NCI-H82 (cell line): ENCODE measurements around the gene KIFAP3.
"Not testable (repeated sequence)": the region's sequence is repeated elsewhere in the genome, so short reads cannot be mapped to it uniquely, and the experiment has no call there.

ENCODE experiments used
- DNase-seq: peaks from one replicate; lab custom pipeline; 2025; lab: John Stamatoyannopoulos, UW

KIFAP3 gene

GRCh38 chr1:170074250-170075157, at the start of gene KIFAP3:
Gene KIFAP3 (minus strand): TSS chr1:170074695. CDS start chr1:170074467, 228 bp downstream.
- DNase-seq, result peak; percentile 100

GRCh38 chr1:170122366-170122765, 47.9 kb upstream of the KIFAP3 start:
- no peak for DNase-seq

- DNase-seq, result no peak
These were observed 40.4 kb upstream of the KIFAP3 start for GRCh38 chr1:170114906-170115305.

GRCh38 chr1:170113140-170113539, 38.6 kb upstream of the KIFAP3 start:
- DNase-seq, result not testable (repeated sequence)

- DNase-seq, result peak; percentile 33
These were observed 23.0 kb upstream of the KIFAP3 start for GRCh38 chr1:170097449-170097948.

GRCh38 chr1:170096806-170097340, 22.4 kb upstream of the KIFAP3 start:
- peak; percentile 77 for DNase-seq

- DNase-seq, result peak; percentile 74
These were observed 21.7 kb upstream of the KIFAP3 start for GRCh38 chr1:170095976-170096748.

GRCh38 chr1:170094697-170095616, 20.5 kb upstream of the KIFAP3 start:
- not testable (repeated sequence) for DNase-seq

- no peak for DNase-seq
These were observed 12.0 kb upstream of the KIFAP3 start for GRCh38 chr1:170086399-170087032.

GRCh38 chr1:170085091-170085490, 10.6 kb upstream of the KIFAP3 start:
- no peak for DNase-seq

GRCh38 chr1:170078610-170079189, 4.2 kb upstream of the KIFAP3 start:
- DNase-seq, result no peak

- no peak for DNase-seq
These were observed 3.4 kb upstream of the KIFAP3 start for GRCh38 chr1:170077926-170078325.

GRCh38 chr1:170076952-170077351, 2.5 kb upstream of the KIFAP3 start:
- DNase-seq, result not testable (repeated sequence)

- DNase-seq, result no peak
These were observed 1.7 kb upstream of the KIFAP3 start for GRCh38 chr1:170076199-170076598.

- DNase-seq, result peak; percentile 42
These were observed 691 bp upstream of the KIFAP3 start for GRCh38 chr1:170075186-170075585.

- DNase-seq, result no peak
These were observed 624 bp downstream of the KIFAP3 start for GRCh38 chr1:170073893-170074249.

GRCh38 chr1:170071378-170071777, 3.1 kb downstream of the KIFAP3 start:
- peak; percentile 11 for DNase-seq

- no peak for DNase-seq
These were observed 5.6 kb downstream of the KIFAP3 start for GRCh38 chr1:170068923-170069322.

- no peak for DNase-seq
These were observed 7.2 kb downstream of the KIFAP3 start for GRCh38 chr1:170067253-170067819.

GRCh38 chr1:170064821-170065220, 9.7 kb downstream of the KIFAP3 start:
- no peak for DNase-seq
